H9 (cell line): ENCODE measurements around the gene MS4A18. TPM values are rescaled to one million over a fixed set of nuclear protein-coding genes. Genes with fewer than 3 reads are reported as not detected.

ENCODE experiments used
- DNase-seq: peaks from one replicate; pipeline ENCODE4 v3.0.0-alpha.2; 2017
- H2AFZ ChIP-seq: one replicate; pipeline ENCODE4 v1.6.1; 2013; ENCODE audit warnings: mild to moderate bottlenecking, low read length, control low read depth, moderate library complexity
- H2AK5ac ChIP-seq: 2 replicates; pipeline ENCODE4 v1.6.1; 2013; ENCODE audit warnings: low read length, control low read depth, mixed read lengths; ENCODE audit not compliant: insufficient read length
- H2BK120ac ChIP-seq: one replicate; pipeline ENCODE4 v1.6.1; 2013; ENCODE audit warnings: low read depth, mild to moderate bottlenecking, low read length, control low read depth, inconsistent platforms; ENCODE audit not compliant: poor library complexity, severe bottlenecking
- H2BK12ac ChIP-seq: 2 replicates; pipeline ENCODE4 v1.6.1; 2013; ENCODE audit warnings: low read length, control low read depth, mixed read lengths, low read depth; ENCODE audit not compliant: insufficient read length
- H2BK15ac ChIP-seq: 2 replicates; pipeline ENCODE4 v1.6.1; 2013; ENCODE audit warnings: low read depth, low read length, control low read depth
- H2BK20ac ChIP-seq: one replicate; pipeline ENCODE4 v1.6.1; 2013; ENCODE audit warnings: low read depth, mild to moderate bottlenecking, low read length, control low read depth, inconsistent platforms; ENCODE audit not compliant: poor library complexity, severe bottlenecking
- H2BK5ac ChIP-seq: 2 replicates; pipeline ENCODE4 v1.6.1; 2013; ENCODE audit warnings: low read length, control low read depth, mixed read lengths; ENCODE audit not compliant: insufficient read length
- H3K14ac ChIP-seq: 2 replicates; pipeline ENCODE4 v1.6.1; 2013; ENCODE audit warnings: low read length, control low read depth; ENCODE audit not compliant: insufficient read depth
- H3K18ac ChIP-seq: 2 replicates; pipeline ENCODE4 v1.6.1; 2013; ENCODE audit warnings: low read depth, mild to moderate bottlenecking, mixed read lengths, low read length, control low read depth; ENCODE audit not compliant: insufficient read length
- H3K23ac ChIP-seq: 2 replicates; pipeline ENCODE4 v1.6.1; 2013; ENCODE audit warnings: low read length, control low read depth, mixed read lengths, low read depth; ENCODE audit not compliant: insufficient read length
- H3K23me2 ChIP-seq: 2 replicates; pipeline ENCODE4 v1.6.1; 2013; ENCODE audit warnings: low read depth, mild to moderate bottlenecking, mixed read lengths, low read length, control low read depth; ENCODE audit not compliant: insufficient read length, poor library complexity, severe bottlenecking
- H3K27ac ChIP-seq: 2 replicates; pipeline ENCODE4 v1.5.1; 2013; ENCODE audit warnings: low read length, control low read depth, mixed read lengths, low read depth; ENCODE audit not compliant: insufficient read length
- H3K27me3 ChIP-seq: 2 replicates; pipeline ENCODE4 v1.6.1; 2013; ENCODE audit warnings: low read length, control low read depth, inconsistent platforms; ENCODE audit not compliant: insufficient read depth
- H3K4ac ChIP-seq: 2 replicates; pipeline ENCODE4 v1.6.1; 2013; ENCODE audit warnings: low read depth, mild to moderate bottlenecking, control low read depth, inconsistent platforms, low read length, moderate library complexity
- H3K4me1 ChIP-seq: 2 replicates; pipeline ENCODE4 v1.6.1; 2013; ENCODE audit warnings: low read length, control low read depth, inconsistent platforms; ENCODE audit not compliant: insufficient read depth
- H3K4me2 ChIP-seq: 2 replicates; pipeline ENCODE4 v1.6.1; 2013; ENCODE audit warnings: low read length, control low read depth, mixed read lengths; ENCODE audit not compliant: insufficient read length, insufficient read depth
- H3K56ac ChIP-seq: 2 replicates; pipeline ENCODE4 v1.6.1; 2013; ENCODE audit warnings: low read depth, mild to moderate bottlenecking, mixed read lengths, low read length, control low read depth; ENCODE audit not compliant: insufficient read length
- H3K79me1 ChIP-seq: 2 replicates; pipeline ENCODE4 v1.6.1; 2013; ENCODE audit warnings: low read depth, mild to moderate bottlenecking, moderate library complexity, low read length, control low read depth, inconsistent platforms; ENCODE audit not compliant: insufficient read depth, poor library complexity, severe bottlenecking
- H3K79me2 ChIP-seq: 2 replicates; pipeline ENCODE4 v1.6.1; 2013; ENCODE audit warnings: low read length, control low read depth, inconsistent platforms; ENCODE audit not compliant: insufficient read depth
- H3K9ac ChIP-seq: 2 replicates; pipeline ENCODE4 v1.6.1; 2013; ENCODE audit warnings: low read length, control low read depth, mixed read lengths; ENCODE audit not compliant: insufficient read length; ENCODE audit errors: extremely low read depth
- H3K9me3 ChIP-seq: one replicate; pipeline ENCODE4 v1.6.1; 2013; ENCODE audit warnings: low read depth, low read length, inconsistent platforms; ENCODE audit not compliant: control insufficient read depth
- H3T11ph ChIP-seq: one replicate; pipeline ENCODE4 v1.6.1; 2013; ENCODE audit warnings: mild to moderate bottlenecking, low read length, control low read depth, inconsistent platforms
- H4K20me1 ChIP-seq: one replicate; pipeline ENCODE4 v1.6.1; 2013; ENCODE audit not compliant: control insufficient read depth, insufficient read length, insufficient read depth
- H4K5ac ChIP-seq: 2 replicates; pipeline ENCODE4 v1.6.1; 2013; ENCODE audit warnings: low read depth, mild to moderate bottlenecking, mixed read lengths, low read length, control low read depth; ENCODE audit not compliant: insufficient read length
- H4K8ac ChIP-seq: replicated peaks from 2 replicates; pipeline ENCODE4 v1.6.1; 2013; ENCODE audit warnings: low read length, control low read depth, mixed read lengths, low read depth; ENCODE audit not compliant: insufficient read length
- H4K91ac ChIP-seq: 2 replicates; pipeline ENCODE4 v1.6.1; 2013; ENCODE audit warnings: low read depth, mild to moderate bottlenecking, moderate library complexity, mixed read lengths, low read length, control low read depth; ENCODE audit not compliant: insufficient read length
- H3K27ac Mint-ChIP-seq, 3 experiments: 2 replicates in 2 of 3; 3 replicates in 1 of 3; pipeline ENCODE4 v1.8.0; 2020 to 2021; ENCODE audit warnings: mixed read lengths in 3 of 3, mild to moderate bottlenecking in 1 of 3, moderate library complexity in 1 of 3
- H3K27me3 Mint-ChIP-seq: 2 replicates; pipeline ENCODE4 v1.8.0; 2021; ENCODE audit warnings: low read depth, mild to moderate bottlenecking, moderate library complexity, mixed read lengths
- H3K36me3 Mint-ChIP-seq, 3 experiments: 2 replicates in 2 of 3; 3 replicates in 1 of 3; pipeline ENCODE4 v1.8.0; 2020 to 2021; ENCODE audit warnings: low read depth in 3 of 3, mixed read lengths in 3 of 3; ENCODE audit not compliant: insufficient read depth in 1 of 3
- H3K4me1 Mint-ChIP-seq, 2 experiments: 2 replicates each; pipeline ENCODE4 v1.8.0; 2020; ENCODE audit warnings: mixed read lengths in 2 of 2
- H3K4me3 Mint-ChIP-seq, 2 experiments: 2 replicates in 1 of 2; 3 replicates in 1 of 2; pipeline ENCODE4 v1.8.0; 2020 to 2021; ENCODE audit warnings: mild to moderate bottlenecking in 2 of 2, mixed read lengths in 2 of 2, moderate library complexity in 1 of 2
- H3K9me3 Mint-ChIP-seq, 2 experiments: 2 replicates in 1 of 2; 3 replicates in 1 of 2; pipeline ENCODE4 v1.8.0; 2020; ENCODE audit warnings: mild to moderate bottlenecking in 2 of 2, mixed read lengths in 2 of 2, moderate library complexity in 1 of 2
- WGBS: extraction: QIAGEN DNeasy Blood & Tissue Kit; methylation state at CpG from one replicate; pipeline ENCODE4 v1.1.7; 2013; ENCODE audit warnings: missing lambda C conversion rate, low lambda C conversion rate, mixed read lengths; ENCODE audit not compliant: insufficient read length; ENCODE audit errors: extremely low coverage; 5-methylcytosine and 5-hydroxymethylcytosine counted together
- total RNA-seq: library from RNA; stranded (reverse); gene quantifications from 2 replicates; pipeline ENCODE4 v1.2.1, GENCODE V29; 2021
- TF ChIP-seq, protein P1 (sequence below): fragments of 200-600 bp; sonication (generic); conservative IDR thresholded peaks from 3 replicates; pipeline ENCODE4 v1.8.0; 2021; ENCODE audit warnings: antibody characterized with exemption, mild to moderate bottlenecking

The MS4A18 gene
- total RNA-seq, 1 experiment from 2014 or later = not detected

DNA sequence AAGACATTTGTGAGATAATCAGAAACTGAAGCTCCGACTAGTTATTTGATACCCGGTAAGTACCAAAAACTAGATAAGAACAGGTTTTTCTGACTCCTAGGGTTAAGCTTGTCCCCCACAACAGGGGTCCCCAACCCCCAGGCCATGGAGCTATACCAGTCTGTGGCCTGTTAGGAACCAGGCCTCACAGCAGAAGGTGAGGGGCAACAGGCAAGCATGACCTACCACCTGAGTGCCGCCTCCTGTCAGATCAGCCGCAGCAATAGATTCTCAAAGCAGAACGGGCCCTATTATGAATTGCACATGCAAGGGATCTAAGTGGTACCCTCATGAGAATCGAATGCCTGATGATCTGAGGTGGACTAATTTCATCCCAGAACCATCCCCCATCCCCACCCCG, 59.4 kb downstream of the MS4A18 start:
- no CpG with 5 or more reads among the region's 7 CpGs for WGBS
- H3K4me3 Mint-ChIP-seq = no peak overlapping the region
- no peak overlapping the region for H3K27ac ChIP-seq
- no peak overlapping the region; a peak in 1 of 7 replicates for H3K27ac Mint-ChIP-seq
- H3K36me3 Mint-ChIP-seq = no peaks in the 10 kb centered on the region
- no peak overlapping the region for H2AK5ac ChIP-seq
- no peak overlapping the region for H3T11ph ChIP-seq
- no peaks in the 10 kb centered on the region for H3K27me3 ChIP-seq
- H2BK20ac ChIP-seq = no peak overlapping the region
- H4K91ac ChIP-seq = no peak overlapping the region
- no peak overlapping the region for H2BK120ac ChIP-seq
- TF ChIP-seq, protein P1, sequence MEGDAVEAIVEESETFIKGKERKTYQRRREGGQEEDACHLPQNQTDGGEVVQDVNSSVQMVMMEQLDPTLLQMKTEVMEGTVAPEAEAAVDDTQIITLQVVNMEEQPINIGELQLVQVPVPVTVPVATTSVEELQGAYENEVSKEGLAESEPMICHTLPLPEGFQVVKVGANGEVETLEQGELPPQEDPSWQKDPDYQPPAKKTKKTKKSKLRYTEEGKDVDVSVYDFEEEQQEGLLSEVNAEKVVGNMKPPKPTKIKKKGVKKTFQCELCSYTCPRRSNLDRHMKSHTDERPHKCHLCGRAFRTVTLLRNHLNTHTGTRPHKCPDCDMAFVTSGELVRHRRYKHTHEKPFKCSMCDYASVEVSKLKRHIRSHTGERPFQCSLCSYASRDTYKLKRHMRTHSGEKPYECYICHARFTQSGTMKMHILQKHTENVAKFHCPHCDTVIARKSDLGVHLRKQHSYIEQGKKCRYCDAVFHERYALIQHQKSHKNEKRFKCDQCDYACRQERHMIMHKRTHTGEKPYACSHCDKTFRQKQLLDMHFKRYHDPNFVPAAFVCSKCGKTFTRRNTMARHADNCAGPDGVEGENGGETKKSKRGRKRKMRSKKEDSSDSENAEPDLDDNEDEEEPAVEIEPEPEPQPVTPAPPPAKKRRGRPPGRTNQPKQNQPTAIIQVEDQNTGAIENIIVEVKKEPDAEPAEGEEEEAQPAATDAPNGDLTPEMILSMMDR = no peak
- H3K79me1 ChIP-seq = no peaks in the 10 kb centered on the region
- H3K18ac ChIP-seq = no peak overlapping the region
- H4K8ac ChIP-seq = no peak overlapping the region
- H2AFZ ChIP-seq = no peak overlapping the region
- H3K56ac ChIP-seq = no peak overlapping the region
- H3K9me3 ChIP-seq = no peaks in the 10 kb centered on the region
- no peak overlapping the region for H2BK5ac ChIP-seq
- H3K23me2 ChIP-seq = no peaks in the 10 kb centered on the region
- no peak overlapping the region for H3K23ac ChIP-seq
- peaks cover 4% of the 10 kb centered on the region; the same call in 1 of the 2 replicates for H3K27me3 Mint-ChIP-seq
- H3K4ac ChIP-seq = no peak overlapping the region
- no peak overlapping the region for H2BK15ac ChIP-seq
- no peak overlapping the region for H2BK12ac ChIP-seq
- no peaks in the 10 kb centered on the region for H3K4me1 ChIP-seq
- DNase-seq = no peak
- H4K20me1 ChIP-seq = no peaks in the 10 kb centered on the region
- no peak overlapping the region for H3K9ac ChIP-seq
- H3K4me2 ChIP-seq = no peak overlapping the region
- peaks cover 0 to 2% of the 10 kb centered on the region in 2 experiments; a peak in 2 of 5 replicates for H3K9me3 Mint-ChIP-seq
- no peak overlapping the region for H3K14ac ChIP-seq
- no peaks in the 10 kb centered on the region for H3K4me1 Mint-ChIP-seq
- H4K5ac ChIP-seq = no peak overlapping the region
- H3K79me2 ChIP-seq = no peaks in the 10 kb centered on the region
